ENCODE data around the gene NOTCH2. TPM values are rescaled to one million over a fixed set of nuclear protein-coding genes. Genes with fewer than 3 reads are reported as not detected.
A peak's percentile ranks its signal among the peaks of the same experiment; 100 is the strongest.
"Not testable (repeated sequence)": the region's sequence is repeated elsewhere in the genome, so short reads cannot be mapped to it uniquely, and the experiment has no call there.

Gene NOTCH2
- total RNA-seq (2014; rRNA removed; shearing (Covaris generic); ENCODE audit: low replicate concordance) = 59.2 and 69.9 TPM in 2 replicates

DNA sequence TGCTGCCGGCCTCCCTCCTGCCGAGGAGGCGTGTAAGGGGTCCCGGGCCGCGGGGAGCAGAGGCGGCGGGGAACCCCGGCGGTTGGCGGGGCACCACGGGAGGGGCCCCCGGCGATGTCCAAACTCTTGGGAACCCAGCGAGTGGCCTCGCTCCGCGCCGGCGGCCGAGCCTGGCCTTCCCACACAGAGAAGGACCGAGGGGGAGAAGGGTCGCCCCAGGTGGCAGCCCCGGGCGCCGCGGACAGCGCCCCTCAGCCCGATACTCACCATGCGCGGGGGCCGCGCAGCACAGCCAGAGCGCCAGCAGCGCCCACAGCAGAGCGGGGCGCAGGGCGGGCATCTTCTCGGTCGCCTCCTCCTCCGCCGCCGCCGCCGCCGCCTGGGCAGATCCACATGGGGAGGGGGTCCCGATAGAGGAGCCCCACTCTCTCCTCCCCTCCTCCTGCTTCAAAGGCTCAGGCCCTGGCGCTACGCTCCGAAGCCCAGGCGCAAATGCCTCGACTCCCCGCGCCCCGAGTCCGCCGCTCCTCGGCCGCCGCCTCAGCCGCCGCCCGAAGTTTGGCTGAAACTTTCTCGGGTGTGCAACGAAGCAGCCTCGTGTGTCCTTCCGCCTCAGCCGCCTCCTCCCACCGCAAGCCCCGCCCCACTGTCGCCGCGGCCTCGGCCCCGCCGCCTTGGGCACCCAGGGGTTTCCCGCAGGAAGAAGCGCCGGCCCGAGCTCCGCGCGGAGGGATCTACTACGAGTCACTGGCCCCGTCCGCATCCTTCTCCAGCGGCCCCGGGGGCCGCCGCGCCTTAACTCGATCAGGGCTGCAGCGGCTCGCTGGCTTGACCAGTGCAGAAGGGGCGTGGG is at the start of gene NOTCH2:
TSS of gene NOTCH2 (minus strand) at position 596 of the 853 bp plus-strand sequence. CDS start at position 340, 256 bp downstream.
- peak; percentile 20 for DNase-seq (ENCODE audit: low read depth)
- in situ Hi-C loops (cut with HindIII; ENCODE audit: low pct_unique_long_range_greater_than_20kb, low sequenced_read_pairs) = not testable (repeated sequence)

DNA sequence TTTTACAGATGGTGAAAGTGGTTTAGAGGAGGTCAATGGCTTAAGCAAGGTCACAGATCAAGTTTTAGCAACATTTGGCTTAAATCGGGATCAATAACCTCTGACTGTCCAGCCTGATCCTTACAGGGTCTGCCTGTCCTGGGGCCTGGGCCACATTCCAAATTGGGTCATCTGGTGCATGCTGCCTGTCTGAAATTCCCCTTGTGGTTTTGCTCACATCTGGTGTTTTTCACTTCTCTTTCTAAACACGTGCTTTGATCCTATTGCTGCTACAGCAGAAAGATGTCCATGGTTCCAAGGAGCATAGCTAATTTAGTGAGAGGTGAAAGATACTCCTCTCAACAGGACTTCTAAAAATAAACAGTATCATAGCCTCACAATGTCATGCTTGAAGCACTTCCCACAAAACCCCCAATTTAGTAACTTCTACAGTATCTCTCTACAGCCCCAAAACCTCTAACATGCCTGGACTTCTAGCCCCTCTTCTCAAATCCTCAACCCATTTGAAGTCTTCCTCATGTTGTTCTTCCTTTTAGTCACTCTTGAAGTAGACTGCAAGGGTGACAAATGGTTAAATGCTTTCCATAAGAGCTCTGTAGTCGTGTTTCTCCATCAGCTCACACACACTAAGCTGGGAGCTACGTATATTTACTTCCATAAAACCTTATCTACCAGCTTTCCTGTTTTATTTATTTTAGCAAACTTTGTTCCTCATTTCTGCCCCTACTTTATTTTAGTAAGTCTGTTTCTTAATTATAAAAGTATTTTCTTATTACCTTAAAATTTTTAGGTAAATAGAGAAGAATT is 48.1 kb upstream of the NOTCH2 start:
- DNase-seq (ENCODE audit: low read depth); in situ Hi-C loops (cut with HindIII; ENCODE audit: low pct_unique_long_range_greater_than_20kb, low sequenced_read_pairs): not testable (repeated sequence)

GRCh38 chr1:120116094-120116493 is 46.6 kb upstream of the NOTCH2 start:
- DNase-seq (ENCODE audit: low read depth); in situ Hi-C loops (cut with HindIII; ENCODE audit: low pct_unique_long_range_greater_than_20kb, low sequenced_read_pairs): not testable (repeated sequence)

GRCh38 chr1:120113134-120113533 is 43.7 kb upstream of the NOTCH2 start:
- in situ Hi-C loops (cut with HindIII; ENCODE audit: low pct_unique_long_range_greater_than_20kb, low sequenced_read_pairs) = not testable (repeated sequence)

DNA sequence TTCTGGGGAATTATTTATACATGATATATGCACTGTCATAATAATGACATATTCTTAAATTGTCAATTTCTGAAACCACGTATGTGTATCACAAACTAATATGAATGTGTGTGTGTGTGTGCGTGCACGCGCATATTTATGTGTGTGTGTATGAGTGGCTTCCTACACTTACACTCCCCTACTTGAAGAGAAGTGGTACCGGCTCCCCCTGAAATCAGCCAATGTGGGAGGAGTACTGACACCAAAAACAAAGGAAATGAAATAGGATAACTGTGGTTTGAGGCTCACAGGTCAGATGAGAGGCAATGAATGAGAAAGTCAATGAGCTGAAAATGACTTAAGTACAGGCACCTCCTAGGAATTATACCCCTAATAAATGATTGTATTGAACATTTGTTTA is 42.8 kb upstream of the NOTCH2 start:
- DNase-seq (ENCODE audit: low read depth) = peak; percentile 8
- in situ Hi-C loops (cut with HindIII; ENCODE audit: low pct_unique_long_range_greater_than_20kb, low sequenced_read_pairs) = not testable (repeated sequence)

More at GRCh38 chr1:120113134-120113533, 43.7 kb upstream of the NOTCH2 start:
- not testable (repeated sequence) for DNase-seq (ENCODE audit: low read depth)

DNA sequence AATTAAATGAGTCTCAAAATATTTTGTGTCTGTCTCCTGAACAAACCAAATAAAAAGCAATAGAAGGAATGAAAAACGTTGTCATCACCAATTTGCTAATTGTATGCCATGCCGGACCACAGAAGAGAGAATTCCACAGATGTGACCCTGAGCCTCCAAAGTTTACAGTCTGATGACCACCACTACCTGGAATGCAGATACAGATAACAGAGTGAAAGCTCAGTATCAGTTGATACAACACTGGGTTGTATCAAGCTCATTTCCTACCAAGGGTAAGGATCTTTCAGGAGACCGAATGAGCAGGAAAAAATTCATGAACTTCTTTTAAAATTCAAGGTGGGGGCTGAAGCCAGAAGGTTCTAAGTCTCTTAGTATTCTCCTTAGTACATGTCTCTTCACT is 42.3 kb upstream of the NOTCH2 start:
- DNase-seq (ENCODE audit: low read depth); in situ Hi-C loops (cut with HindIII; ENCODE audit: low pct_unique_long_range_greater_than_20kb, low sequenced_read_pairs): not testable (repeated sequence)

DNA sequence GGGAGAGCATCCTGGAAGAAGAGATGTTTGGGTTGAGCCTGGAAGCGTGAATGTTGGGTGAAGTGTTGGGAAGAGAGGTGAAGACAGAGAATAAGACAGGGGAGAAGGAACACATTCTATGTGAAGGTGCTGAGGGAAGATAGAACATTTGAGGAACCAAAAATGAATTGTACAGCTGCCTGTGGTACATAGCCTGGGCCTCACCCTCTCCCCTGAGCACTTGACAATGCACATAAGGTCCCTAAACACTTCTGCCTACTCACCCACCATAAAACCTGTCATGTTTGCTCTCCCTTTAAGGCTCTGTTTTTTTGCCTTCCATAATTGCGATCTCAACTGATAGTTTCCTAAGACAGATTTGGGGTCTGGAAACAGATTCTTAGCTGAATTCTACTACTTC is 41.5 kb upstream of the NOTCH2 start:
- DNase-seq (ENCODE audit: low read depth); in situ Hi-C loops (cut with HindIII; ENCODE audit: low pct_unique_long_range_greater_than_20kb, low sequenced_read_pairs): not testable (repeated sequence)

DNA sequence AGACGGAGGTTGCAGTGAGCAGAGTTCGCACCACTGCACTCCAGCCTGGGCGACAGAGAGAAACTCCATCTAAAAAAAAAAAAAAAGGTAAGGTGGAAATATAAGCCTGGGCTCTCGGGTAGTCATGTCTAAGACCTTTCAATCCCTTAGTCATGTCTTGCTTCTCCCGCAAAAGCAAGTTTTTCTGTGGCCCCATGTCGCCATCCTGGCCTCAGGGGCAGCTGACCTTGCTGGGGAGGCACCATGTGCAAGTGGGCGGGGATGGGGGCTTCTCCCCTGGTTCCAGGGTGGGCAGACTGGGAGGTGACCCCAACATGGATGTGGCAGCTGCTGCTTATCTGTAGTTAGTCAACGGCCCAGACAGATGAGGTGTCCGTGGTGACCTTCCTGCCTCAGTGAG is 40.2 kb upstream of the NOTCH2 start:
- in situ Hi-C loops (cut with HindIII; ENCODE audit: low pct_unique_long_range_greater_than_20kb, low sequenced_read_pairs) = not testable (repeated sequence)

GRCh38 chr1:120109180-120109579 is 39.7 kb upstream of the NOTCH2 start:
- DNase-seq (ENCODE audit: low read depth); in situ Hi-C loops (cut with HindIII; ENCODE audit: low pct_unique_long_range_greater_than_20kb, low sequenced_read_pairs): not testable (repeated sequence)

More for the DNA sequence above, 40.2 kb upstream of the NOTCH2 start:
- not testable (repeated sequence) for DNase-seq (ENCODE audit: low read depth)

GRCh38 chr1:120105288-120105687 is 35.8 kb upstream of the NOTCH2 start:
- in situ Hi-C loops (cut with HindIII; ENCODE audit: low pct_unique_long_range_greater_than_20kb, low sequenced_read_pairs); DNase-seq (ENCODE audit: low read depth): not testable (repeated sequence)

- DNase-seq (ENCODE audit: low read depth); in situ Hi-C loops (cut with HindIII; ENCODE audit: low pct_unique_long_range_greater_than_20kb, low sequenced_read_pairs): not testable (repeated sequence)
These were observed 34.3 kb upstream of the NOTCH2 start for GRCh38 chr1:120103768-120104167.

- in situ Hi-C loops (cut with HindIII; ENCODE audit: low pct_unique_long_range_greater_than_20kb, low sequenced_read_pairs); DNase-seq (ENCODE audit: low read depth): not testable (repeated sequence)
These were observed 32.1 kb upstream of the NOTCH2 start for GRCh38 chr1:120101593-120101992.

DNA sequence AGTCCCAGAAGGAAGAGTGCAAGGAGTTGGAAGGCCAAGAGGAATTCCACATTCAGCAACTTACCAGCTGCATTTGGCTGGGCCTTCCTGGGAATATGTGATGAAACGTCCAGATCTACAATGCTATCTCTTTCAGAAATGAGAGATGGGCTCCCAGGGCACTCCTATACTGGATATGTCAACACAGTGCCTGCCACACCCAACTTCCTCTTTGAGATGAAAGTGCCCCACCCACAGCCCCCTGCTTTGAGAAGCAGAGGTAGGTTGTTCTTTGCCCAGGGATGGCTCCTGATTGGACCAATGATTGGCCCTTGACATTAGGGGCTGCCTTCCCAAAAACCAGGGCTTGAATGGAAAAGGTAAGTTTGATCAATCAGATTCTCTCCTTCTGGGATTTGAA is 31.1 kb upstream of the NOTCH2 start:
- in situ Hi-C loops (cut with HindIII; ENCODE audit: low pct_unique_long_range_greater_than_20kb, low sequenced_read_pairs); DNase-seq (ENCODE audit: low read depth): not testable (repeated sequence)

GRCh38 chr1:120098986-120099759 is 29.7 kb upstream of the NOTCH2 start:
- in situ Hi-C loops (cut with HindIII; ENCODE audit: low pct_unique_long_range_greater_than_20kb, low sequenced_read_pairs); DNase-seq (ENCODE audit: low read depth): not testable (repeated sequence)

- DNase-seq (ENCODE audit: low read depth); in situ Hi-C loops (cut with HindIII; ENCODE audit: low pct_unique_long_range_greater_than_20kb, low sequenced_read_pairs): not testable (repeated sequence)
These were observed 27.6 kb upstream of the NOTCH2 start for GRCh38 chr1:120096981-120097545.

DNA sequence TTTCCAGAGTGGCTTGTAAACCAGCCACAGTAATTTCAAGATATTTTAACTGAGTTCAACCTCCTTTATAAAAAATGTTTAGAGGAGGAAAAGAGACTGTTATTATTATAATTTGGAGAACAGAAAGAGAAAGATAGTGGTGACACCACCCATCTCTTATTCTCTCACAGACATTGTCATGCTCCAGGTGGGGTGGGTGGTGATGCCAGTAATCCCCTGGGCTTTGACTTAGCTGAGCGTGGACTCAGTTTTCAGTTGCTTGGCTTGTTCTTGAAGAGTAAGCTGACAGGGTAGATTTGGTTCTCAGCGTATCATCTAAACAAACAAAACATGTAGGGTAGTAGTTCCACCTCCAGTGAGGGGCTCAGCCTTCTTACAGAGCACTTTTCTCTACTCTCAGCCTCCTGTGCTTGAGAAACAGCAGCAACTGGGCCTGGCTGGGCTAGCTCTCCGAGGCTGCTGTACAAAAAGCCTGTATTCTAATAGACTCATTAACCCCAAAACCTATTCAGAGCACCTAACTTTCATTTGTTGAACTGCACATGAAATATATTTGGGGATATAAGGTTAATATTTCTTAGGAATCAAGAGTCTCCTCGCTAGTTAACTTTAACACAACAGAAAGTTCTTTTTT is 24.2 kb upstream of the NOTCH2 start:
- DNase-seq (ENCODE audit: low read depth); in situ Hi-C loops (cut with HindIII; ENCODE audit: low pct_unique_long_range_greater_than_20kb, low sequenced_read_pairs): not testable (repeated sequence)
